Mucosa of descending colon (tissue), 3 donors: ENCODE data around the gene TNKS2. TPM values are rescaled to one million over a fixed set of nuclear protein-coding genes. Genes with fewer than 3 reads are reported as not detected.
"Not testable (repeated sequence)": the region's sequence is repeated elsewhere in the genome, so short reads cannot be mapped to it uniquely, and the experiment has no call there.

Source experiments
- ATAC-seq: fragments of 200-7000 bp; cut with Tn5 transposase; one replicate; pipeline ENCODE4 v1.9.1; 2020; ENCODE audit warnings: mild to moderate bottlenecking, moderate library complexity
- DNase-seq, 3 donors: peaks; one replicate each; pipeline ENCODE4 v3.0.0-alpha.2; 2020
- H3K36me3 ChIP-seq: fragments of 200-600 bp; one replicate; pipeline ENCODE4 v1.8.0; 2021; ENCODE audit warnings: low read depth, mild to moderate bottlenecking
- H3K4me1 ChIP-seq: fragments of 200-600 bp; one replicate; pipeline ENCODE4 v1.8.0; 2021; ENCODE audit warnings: low read depth, mild to moderate bottlenecking
- H3K4me3 ChIP-seq: fragments of 200-600 bp; one replicate; pipeline ENCODE4 v1.8.0; 2021; ENCODE audit warnings: mild to moderate bottlenecking
- H3K9me3 ChIP-seq: fragments of 200-600 bp; one replicate; pipeline ENCODE4 v1.8.0; 2021; ENCODE audit warnings: mild to moderate bottlenecking
- intact Hi-C, 2 donors: fragments of 100-400 bp; cut with DNase I in 1 of 2; cut with micrococcal nuclease in 1 of 2; formaldehyde crosslinking; loops; one replicate each; pipeline versions ENCODE4 v1.11.0 to v1.11.1; 2022; cut with DNase I, micrococcal nuclease
- total RNA-seq, 3 donors: library from RNA; stranded (reverse); fragmentation: NEBNext Ultra II Directional in 2 of 3; extraction: Animal tissue kit (Norgen Biotek cat#: 25700) in 2 of 3; gene quantifications; one replicate each; pipeline versions ENCODE4 v1.2.1 to v1.2.4, GENCODE V29; 2021 to 2023
- TF ChIP-seq, protein P1 (sequence below): fragments of 200-600 bp; IDR thresholded peaks from one replicate; pipeline ENCODE4 v1.8.0; 2022; ENCODE audit warnings: antibody characterized with exemption, mild to moderate bottlenecking
- donor health status: DM: no; HTN: no; CAD: no; lungs with moderate emphysema.
- donor health status: DM: no; HTN: no; CAD: no.
- donor health status: DM: no; HTN: yes; CAD: no.

Gene TNKS2
- total RNA-seq, 3 donors from 2014 or later, result 26.0 to 39.9 (median 26.4) TPM

DNA sequence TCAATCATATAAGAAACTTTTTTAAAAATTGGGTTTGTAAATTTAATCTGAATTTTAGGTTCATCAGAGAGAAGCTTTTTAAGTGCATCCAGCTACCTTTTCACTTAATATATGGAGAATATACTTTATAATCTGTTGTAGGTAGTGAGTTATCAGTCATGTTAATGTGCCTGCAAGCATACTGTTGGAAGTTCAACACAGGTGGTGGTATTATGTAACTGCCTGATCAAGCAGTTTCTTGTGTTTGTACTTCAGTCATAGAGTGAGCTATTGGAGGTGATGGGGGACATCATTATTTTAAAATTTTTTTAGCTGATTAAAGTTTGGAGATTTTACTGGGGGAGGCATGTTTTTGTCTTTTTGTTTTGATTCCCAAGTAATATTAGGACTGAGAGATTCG is 2.5 kb downstream of the TNKS2 start:
- Histone ChIP-seq H3K9me3 (no peaks in the 10 kb centered on the region), H3K4me3 (no peak overlapping the region), H3K36me3 (no peaks in the 10 kb centered on the region), H3K4me1 (peaks cover 26% of the 10 kb centered on the region)
- ATAC-seq (no peak), DNase-seq (no peak)
- TF ChIP-seq, protein P1, sequence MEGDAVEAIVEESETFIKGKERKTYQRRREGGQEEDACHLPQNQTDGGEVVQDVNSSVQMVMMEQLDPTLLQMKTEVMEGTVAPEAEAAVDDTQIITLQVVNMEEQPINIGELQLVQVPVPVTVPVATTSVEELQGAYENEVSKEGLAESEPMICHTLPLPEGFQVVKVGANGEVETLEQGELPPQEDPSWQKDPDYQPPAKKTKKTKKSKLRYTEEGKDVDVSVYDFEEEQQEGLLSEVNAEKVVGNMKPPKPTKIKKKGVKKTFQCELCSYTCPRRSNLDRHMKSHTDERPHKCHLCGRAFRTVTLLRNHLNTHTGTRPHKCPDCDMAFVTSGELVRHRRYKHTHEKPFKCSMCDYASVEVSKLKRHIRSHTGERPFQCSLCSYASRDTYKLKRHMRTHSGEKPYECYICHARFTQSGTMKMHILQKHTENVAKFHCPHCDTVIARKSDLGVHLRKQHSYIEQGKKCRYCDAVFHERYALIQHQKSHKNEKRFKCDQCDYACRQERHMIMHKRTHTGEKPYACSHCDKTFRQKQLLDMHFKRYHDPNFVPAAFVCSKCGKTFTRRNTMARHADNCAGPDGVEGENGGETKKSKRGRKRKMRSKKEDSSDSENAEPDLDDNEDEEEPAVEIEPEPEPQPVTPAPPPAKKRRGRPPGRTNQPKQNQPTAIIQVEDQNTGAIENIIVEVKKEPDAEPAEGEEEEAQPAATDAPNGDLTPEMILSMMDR, result no peak
- intact Hi-C loops, result no loop called here

DNA sequence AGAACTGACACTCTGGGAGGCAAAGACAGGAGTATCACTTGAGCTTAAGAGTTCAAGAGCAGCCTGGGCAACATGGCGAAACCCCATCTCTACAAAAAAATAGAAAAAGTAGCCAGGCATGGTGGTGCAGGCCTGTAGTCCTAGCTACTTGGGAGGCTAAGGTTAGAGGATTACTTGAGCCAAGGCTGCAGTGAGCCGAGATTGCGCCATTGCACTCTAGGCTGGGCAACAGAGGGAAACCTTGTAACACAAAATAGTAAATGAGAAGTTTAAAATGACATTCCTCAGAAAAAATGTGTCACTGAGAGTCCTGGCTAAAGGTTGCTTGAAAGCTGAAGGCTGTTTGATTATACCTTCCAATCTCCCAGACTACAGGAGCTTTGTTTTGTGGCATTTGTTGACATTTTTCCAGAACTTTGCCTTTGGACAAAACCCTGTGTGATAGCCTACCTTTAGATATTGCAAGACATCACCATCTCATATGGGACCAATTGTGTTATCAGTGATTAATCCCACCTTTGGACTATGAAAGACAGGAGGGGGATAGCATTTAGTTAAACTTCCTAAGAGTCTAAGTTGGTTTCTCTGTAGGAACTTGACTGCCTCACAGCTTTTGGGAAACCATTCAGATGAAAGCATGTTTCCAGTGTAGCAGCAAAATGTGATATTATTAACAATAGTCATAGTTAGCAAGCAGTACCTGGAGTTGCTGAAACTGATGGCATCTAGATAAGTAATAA is 5.3 kb downstream of the TNKS2 start:
- DNase-seq (no peak), ATAC-seq (no peak)
- H3K4me1 ChIP-seq, result peaks cover 12% of the 10 kb centered on the region
- H3K9me3 ChIP-seq, result no peaks in the 10 kb centered on the region
- no peaks in the 10 kb centered on the region for H3K36me3 ChIP-seq
- intact Hi-C loops, result no loop called here
- H3K4me3 ChIP-seq, result no peak overlapping the region
- TF ChIP-seq, protein P1, result no peak

DNA sequence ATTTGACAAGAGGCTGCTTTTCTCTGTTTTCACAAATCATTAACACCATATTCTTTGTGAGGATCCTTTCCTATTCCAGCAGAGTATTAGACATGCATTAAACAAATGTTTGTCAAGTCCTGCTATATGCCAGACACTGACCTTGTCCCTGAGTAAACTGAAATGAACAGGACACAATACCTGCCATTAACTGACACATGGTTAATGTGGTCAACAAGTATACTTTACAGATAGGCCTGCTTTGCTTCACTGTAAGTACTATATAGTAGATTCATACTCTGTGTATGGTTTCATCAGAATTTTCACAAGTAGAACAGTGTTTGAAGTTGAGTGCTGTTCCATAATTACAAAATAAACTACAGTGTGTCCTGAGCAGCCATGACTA is 5.9 kb downstream of the TNKS2 start:
- DNase-seq (no peak), ATAC-seq (no peak)
- Histone ChIP-seq H3K4me1 (peaks cover 12% of the 10 kb centered on the region), H3K9me3 (no peaks in the 10 kb centered on the region), H3K36me3 (no peaks in the 10 kb centered on the region), H3K4me3 (no peak overlapping the region)
- TF ChIP-seq, protein P1, result no peak
- intact Hi-C loops, result no loop called here

DNA sequence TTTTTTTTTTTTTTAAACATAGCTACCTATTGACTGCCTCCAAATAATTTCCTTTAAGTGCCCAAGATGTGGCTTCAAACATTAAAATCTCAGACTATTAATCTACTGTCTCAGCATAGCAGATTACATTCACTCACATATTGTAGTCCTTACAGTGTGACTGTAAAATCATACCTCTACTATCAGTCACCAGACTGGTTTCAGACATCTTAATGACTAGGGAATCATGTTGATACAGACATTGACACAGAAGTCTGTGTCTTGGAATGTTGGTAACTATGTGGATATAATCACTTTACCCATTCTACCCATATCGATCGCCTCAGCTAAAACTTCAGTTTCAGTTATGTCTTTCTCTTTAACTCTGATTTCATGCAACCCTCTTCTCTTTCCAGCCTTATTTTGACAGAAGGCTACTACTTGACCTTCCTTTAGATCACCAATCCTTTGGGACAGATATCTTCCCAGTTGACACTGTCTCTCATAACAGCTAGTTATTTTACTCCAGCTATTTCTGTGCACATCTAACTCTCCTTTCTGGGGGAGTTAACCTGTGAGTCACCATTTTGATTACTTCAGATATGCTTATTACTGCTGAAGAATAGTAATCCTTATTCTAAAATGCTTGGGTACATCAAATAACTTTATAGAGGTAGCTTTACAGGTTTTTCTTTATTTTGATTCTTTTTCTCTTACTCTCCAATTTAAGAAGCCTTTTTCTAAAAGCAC is 7.0 kb downstream of the TNKS2 start:
- no peak overlapping the region for H3K4me3 ChIP-seq
- TF ChIP-seq, protein P1, result no peak
- H3K9me3 ChIP-seq, result no peaks in the 10 kb centered on the region
- intact Hi-C loops, result no loop called here
- no peaks in the 10 kb centered on the region for H3K36me3 ChIP-seq
- ATAC-seq (no peak), DNase-seq (no peak)
- H3K4me1 ChIP-seq, result peaks cover 4% of the 10 kb centered on the region

DNA sequence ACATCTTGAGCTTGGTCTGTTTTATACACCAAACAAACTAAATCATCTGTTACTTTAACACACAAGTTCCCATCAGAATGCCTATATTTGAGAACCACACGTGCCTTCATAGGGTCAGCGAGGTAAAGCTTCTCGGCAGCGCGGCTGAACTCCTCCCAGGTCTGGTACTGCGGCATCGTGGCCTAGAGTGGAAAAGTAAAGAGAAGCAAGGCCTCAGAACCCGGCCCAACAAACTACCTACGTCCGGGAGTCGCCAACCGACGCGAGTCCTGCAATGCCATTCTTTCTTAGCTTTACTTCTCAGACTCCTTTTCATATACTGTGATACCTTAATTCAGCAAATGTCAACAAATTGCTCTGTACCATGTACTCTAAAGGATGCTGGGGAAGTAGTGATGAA is 9.0 kb downstream of the TNKS2 start:
- ATAC-seq, DNase-seq, H3K4me3 ChIP-seq, H3K4me1 ChIP-seq, H3K36me3 ChIP-seq, intact Hi-C loops, H3K9me3 ChIP-seq: not testable (repeated sequence)

DNA sequence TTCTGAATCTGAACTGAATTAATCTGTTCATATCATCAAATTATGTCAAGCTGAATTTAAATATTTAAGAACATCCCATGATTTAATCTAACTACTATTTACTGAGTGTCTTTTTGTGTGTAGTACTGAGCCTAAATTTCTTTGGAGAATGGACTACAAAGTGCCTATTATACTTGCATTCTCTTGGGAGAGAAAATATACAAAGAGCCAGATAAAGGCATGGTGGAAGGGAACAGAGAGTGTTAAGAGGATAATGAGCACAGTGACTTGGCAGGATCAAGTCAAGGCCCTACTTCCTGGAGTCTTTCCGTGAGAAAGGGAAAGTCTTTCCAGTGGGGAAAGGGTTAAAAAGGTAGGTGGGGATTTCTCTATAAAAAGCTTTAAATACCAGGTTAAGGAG is 15.0 kb downstream of the TNKS2 start:
- no peaks in the 10 kb centered on the region for H3K4me1 ChIP-seq
- TF ChIP-seq, protein P1, result no peak
- no peak for DNase-seq

More for the DNA sequence above, 15.0 kb downstream of the TNKS2 start:
- no peaks in the 10 kb centered on the region for H3K36me3 ChIP-seq
- ATAC-seq, result no peak
- intact Hi-C loops, result no loop called here
- H3K4me3 ChIP-seq, result no peak overlapping the region
- H3K9me3 ChIP-seq, result no peaks in the 10 kb centered on the region
